G401.6 (cell line): ENCODE data around the gene GLA.

Experiments
- FAIRE-seq: peaks from 2 replicates; lab custom pipeline; 2012; peaks lifted over from hg19 to GRCh38; lab: Jason Lieb, UNC

Gene GLA

DNA sequence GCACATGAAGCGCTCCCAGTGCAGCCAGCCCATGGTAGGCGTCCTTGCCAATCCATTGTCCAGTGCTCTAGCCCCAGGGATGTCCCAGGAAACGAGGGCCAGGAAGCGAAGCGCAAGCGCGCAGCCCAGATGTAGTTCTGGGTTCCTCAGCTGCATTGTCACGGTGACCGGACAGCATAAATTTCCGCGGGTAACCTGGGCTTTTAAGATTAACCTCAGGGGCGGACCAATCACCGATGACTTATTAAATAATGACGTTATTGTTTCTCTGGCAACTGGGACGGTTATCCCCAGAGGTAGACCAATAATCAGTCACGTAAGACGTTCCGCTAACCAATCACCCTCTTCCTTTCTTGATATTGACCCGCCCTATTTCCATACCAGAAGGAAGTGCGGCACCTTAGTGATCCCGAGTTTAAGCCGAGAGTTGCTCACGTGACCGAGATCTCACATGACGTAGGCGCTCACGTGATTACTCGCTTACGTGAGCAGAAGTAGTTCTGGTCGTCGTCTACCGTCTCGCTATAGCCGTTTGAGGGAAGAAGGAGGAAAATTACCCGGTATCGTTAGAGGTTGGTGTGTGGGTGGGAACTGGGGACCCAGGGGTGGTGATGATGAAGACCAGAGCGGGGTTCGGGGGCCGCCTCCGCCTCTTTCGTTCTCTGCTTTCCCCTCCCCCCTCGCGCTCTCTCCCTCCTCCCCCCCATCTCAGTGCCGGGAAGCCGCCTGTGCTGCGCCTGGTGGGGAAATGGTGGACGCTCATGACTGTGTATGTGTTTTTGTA is at the start of gene GLA, which contains the start of gene HNRNPH2:
Gene GLA (minus strand): TSS at position 178 of the 784 bp plus-strand sequence. CDS start 22 bp downstream, at position 156.
Gene HNRNPH2 (plus strand): TSS at position 475 of the 784 bp plus-strand sequence. CDS start 3,767 bp downstream, outside the sequence.
- FAIRE-seq = peak; percentile 100

DNA sequence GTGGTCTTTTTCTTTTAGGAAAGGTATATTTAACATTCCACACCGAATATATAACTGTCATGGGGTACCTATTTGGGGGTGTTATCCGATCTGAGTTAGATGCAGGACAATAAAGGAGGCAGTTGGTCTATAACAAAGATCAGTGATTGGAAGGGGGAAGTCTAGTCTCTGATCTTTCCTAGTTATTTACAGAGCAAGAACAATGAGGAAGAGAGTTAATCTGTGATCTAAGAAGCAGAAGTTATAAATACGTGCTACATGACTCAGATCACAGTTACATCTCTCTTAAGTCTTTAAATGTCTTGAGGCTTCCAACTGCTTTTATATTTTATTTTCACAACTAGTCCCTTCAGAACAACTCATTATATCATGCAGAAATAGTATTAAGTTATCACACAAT is 44.3 kb upstream of the GLA start:
- no peak for FAIRE-seq

DNA sequence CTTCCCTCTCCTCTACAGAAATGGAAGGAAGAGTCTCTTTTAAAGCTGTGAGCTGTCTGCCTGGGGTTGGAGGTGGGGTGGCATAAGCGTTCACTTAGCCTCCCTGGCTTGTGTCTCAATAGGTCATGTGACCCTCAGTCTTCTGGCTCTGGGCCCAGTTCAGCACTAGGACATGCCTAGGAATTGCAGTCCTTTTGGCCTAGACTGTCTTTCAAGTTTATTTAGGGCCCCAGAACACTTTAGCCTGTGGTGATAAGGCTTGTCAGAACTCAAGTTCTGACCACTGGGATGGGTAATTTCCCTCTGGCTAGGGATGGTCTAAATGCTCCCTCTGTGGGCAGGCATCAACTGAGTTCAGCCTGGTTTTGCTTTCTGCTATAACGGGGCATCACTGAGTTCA is 43.2 kb upstream of the GLA start:
- no peak for FAIRE-seq

DNA sequence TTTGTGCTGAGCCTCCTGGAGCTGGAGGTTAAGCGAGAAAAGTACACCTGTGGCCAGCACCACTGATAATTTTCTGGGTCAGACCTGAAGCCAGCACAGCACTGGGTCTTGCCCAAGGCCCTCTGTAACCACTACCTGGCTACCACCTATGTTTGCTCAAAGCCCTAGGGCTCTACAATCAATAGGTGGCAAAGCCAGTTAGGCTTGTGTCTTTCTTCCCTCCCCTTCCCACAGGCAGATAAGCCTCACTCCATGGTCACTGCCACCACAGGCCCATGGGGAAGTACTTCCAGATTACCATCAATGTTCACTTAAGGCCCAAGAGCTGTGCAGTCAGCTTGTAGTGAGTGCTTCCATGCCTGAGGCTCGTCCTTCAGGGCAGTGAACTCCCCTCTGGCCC is 42.4 kb upstream of the GLA start:
- FAIRE-seq = no peak

DNA sequence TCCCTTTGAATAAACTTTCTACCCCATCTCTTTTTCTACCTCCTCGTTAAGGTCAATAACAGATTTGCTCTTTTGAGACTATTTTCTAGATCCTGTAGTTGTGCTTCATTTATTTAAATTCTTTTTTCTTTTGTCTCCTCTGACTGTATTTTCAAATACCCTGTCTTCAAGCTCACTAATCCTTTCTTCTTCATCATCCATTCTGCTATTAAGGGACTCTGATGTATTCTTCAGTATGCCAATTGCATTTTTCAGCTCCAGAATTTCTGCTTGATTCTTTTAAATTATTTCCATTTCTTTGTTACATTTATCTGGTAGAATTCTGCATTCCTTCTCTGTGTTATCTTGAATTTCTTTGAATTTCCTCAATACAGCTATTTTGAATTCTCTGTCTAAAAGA is 41.6 kb upstream of the GLA start:
- FAIRE-seq = no peak

DNA sequence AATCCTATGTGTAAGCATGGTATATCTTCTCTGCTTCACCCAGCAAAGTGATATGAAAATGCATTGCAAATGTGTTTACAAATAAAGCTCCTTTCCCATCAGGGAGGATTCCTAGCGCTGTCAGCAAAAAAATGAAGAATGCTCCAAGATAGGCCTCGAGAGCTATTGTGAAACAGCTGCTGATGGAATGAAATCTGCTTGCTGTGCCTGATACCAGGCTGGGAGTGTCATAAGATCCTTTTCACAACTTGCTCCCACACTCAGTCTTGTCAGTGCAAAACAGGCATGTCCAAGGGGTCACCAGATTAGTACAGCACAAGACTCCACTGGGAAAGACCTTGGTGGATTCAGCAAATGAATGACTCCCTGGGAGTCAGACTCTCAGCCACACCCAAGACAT is 34.4 kb upstream of the GLA start:
- no peak for FAIRE-seq

DNA sequence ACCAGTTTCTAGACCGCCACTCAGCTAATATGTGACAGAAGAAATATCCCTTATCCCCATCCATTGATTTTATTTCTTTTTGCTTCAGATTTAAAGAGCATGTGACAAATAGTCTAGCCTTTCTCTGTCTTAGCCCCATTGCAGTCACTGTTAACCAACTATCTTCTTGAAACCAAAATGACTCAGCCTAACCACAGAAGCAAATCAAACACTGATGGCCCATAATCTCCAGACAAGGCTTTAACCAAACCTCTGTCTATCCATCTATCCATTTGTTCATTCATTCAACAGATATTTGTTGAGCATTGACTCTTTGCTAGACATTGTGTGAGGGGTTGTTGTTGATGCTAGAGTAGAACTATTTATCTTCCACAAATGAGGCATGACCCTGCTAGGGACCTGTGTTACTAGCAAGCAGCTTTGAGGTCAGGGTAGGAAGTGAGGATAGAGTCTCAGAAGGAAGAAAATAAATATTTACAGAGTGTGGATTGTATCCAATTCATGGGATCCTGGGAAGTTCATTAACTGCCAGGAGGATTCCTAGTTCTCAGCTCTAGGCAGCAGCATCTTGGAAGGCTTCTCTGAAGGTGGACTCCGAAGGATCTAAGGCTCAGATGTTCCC is 22.8 kb upstream of the GLA start:
- FAIRE-seq = no peak

DNA sequence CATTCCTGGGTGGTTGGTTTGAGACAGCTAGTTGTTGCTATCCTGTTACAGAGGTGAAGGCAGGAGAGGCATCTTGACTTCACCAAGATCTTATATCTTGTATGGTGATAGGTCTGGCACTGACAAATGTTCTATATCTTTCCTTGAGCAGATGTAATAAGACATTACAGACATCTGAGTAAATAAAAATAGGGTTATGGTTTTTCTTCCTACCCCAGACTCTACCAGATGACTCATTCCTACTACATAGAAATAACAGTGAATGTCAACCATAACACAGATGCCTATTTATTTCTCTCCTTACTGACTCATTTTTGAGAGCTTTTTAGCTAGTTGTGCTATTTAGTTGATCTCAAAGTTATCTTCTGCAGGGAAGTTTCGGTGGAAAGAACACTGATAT is 22.2 kb upstream of the GLA start:
- FAIRE-seq = no peak

DNA sequence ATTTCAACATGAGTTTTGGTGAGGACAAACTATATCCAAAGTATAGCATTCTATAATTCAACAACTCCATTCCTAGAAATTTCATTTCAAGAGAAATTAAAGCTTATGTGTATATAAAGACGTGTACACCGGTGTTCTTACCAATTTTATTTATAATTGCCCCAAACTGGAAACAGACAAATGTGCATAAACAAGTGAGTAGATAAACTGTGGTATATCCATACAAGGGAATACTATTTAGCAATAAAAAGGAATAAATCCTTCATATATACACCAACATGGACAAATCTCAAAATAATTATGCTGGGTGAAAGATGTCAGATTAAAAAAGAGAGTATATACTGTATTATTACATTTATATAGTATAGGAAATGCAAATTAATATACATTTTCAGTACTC is 20.2 kb upstream of the GLA start:
- FAIRE-seq = no peak

DNA sequence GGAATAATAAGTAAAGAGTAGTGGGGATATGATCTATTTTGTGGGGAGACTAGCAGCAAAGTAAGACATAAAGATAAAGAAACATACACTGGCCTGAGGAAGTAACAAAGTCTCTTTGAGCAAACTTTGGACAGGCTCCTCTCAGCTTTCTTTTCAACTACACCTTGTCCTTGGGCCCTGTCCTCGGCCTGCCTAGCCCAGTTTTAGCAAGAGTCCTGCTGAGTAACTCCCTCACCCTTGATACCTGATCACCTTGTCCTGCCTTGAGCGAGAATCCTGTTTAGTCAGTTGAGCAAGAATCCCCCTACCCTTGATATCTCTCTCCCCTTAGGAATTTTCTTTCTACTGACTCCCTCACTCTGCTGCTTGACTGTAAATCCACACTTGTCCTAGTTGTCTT is 11.8 kb upstream of the GLA start:
- no peak for FAIRE-seq

DNA sequence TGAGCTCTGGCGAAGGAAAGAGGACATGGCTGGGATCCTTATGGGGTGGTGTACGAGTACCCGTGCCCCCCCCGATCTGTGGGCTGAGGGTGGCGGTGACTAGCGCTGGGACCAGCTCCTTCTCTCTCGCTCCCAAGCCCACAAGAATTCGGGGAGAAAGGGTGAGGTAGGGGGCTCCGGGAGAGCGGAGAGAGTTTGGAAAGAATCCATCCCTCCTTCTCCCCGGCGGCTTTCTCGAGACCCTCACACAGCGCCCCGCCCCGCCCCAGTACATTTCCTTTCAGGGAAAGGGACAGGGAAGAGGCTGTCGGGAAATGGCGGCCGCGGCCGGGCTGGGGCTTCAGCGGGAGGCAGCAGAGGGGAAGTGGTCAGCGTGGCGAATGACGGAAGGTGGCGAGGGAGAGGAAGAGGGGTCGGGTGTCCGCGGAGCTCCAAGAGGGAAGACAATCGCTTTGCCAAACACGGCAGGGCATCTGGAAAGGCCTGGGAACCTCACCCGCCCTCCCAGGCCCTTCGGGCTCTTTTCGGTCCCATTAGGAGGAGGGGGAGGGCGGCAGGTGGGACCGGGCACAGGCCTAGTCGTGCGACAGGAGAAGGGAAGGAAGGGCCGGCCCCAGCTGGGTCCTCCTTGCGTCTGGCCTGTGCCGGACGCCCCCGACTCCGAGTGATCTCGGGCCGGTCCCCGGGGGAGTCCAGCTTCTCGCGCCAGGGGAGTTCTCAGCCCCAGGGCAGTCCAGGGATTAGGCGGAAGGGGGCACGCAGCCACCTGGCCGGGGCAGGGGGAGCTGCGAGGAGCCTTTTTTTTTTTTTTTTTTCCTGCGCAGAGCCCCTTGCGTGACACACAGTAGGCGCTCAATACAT is 10.5 kb upstream of the GLA start:
- no peak for FAIRE-seq

DNA sequence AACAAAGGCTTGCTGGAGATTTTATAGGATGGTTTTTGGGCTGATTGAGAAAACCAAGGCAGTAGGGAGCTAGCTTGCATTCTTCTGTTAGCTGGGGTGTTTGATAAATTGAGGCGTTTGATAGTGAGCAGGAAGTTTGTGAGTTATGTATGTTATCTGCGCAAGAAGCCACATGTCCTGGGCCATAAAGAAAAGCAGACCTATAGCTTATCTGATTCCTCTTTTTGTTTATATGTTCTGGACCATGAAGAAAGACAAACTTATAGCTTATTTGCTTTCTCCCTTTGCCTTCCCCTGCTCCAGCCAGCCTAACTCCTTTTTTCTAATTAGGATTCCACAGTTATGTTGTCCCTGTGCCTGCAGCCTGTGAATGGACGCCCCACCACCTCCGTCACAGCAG is 9.5 kb upstream of the GLA start:
- no peak for FAIRE-seq

DNA sequence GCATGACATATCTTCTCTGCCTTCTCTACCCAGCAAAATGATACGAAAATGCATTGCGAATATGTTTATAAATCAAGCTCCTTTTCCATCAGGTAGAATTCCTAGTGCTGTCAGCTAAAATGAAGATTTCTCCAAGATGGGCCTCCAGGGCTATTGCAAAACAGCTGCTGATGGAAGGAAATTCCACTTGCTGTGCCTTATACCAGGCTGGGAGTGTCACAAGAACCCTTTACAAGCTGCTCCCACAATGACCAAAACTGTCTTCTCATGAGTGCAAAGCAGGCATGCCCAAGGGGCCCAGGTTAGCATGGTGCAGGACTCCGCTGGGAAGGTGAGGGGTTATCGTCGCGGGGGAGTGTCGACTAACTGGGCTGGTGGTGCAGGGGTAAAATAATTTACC is 9.0 kb upstream of the GLA start:
- FAIRE-seq = no peak

DNA sequence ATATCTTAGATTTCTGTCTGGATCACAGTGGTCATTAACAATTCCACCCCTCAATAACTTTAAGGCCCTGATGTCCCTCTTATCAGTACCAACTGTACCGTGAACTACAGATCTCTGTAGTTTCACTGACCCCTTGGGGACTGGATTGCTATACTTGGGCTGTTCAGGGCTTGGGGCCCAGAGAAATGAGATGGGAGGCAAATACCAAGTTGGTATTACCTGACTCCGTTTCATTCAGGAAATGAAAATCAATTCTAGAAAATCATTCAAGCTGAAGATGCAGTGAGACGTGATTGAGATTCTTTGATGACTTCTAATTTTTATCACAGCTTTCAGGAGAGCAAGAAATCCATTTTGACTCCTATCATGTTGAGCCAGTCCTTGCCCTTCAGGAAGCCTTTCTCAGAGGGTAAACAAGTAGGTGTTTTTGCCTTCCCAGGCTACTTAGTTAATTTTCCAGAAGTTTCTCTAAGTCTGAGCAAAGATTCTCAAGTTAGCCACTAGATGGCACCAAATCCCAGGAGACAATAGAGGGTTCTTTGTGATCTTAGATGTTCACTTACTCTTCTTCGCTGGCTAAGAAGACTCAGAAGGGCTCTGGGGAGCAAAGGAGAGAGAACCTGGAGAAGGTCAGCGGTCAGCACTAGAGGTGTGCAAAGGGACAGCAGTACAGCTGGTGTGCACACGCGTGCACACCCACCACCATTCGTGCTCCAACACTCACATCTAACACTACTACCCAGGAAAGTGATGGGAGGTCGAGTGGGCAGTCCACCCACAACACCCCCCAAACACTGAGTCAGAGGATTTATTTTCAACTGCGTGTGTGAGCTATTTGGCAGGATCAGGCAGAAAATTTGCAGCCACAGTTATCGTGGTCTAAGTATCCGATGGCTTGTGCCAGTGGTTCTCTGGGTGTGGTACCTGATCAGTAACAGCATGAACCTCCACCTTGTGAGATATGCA is 7.7 kb upstream of the GLA start:
- peak; percentile 58 for FAIRE-seq

DNA sequence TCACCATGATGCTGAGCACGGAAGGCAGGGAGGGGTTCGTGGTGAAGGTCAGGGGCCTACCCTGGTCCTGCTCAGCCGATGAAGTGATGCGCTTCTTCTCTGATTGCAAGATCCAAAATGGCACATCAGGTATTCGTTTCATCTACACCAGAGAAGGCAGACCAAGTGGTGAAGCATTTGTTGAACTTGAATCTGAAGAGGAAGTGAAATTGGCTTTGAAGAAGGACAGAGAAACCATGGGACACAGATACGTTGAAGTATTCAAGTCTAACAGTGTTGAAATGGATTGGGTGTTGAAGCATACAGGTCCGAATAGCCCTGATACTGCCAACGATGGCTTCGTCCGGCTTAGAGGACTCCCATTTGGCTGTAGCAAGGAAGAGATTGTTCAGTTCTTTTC is 4.3 kb upstream of the GLA start:
- no peak for FAIRE-seq

DNA sequence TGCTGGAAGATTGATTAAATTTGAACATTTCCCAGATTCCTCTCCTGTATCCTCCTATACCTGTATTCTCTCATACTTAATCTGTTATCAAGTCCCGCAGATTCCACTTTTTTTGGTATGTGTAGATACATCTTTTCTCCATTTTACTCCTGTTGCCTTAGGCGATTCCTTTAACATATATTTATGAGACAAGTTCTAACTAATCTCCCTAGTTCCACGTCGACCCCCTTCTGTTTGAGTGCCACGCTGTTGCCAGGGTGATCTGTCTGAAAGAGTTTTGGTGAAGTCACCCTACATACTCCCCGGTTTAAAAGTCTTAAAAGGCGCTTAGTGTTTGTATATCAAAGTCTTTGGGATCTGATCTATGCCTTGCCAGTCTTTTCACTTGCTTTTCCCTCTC is 2.7 kb upstream of the GLA start:
- FAIRE-seq = no peak

DNA sequence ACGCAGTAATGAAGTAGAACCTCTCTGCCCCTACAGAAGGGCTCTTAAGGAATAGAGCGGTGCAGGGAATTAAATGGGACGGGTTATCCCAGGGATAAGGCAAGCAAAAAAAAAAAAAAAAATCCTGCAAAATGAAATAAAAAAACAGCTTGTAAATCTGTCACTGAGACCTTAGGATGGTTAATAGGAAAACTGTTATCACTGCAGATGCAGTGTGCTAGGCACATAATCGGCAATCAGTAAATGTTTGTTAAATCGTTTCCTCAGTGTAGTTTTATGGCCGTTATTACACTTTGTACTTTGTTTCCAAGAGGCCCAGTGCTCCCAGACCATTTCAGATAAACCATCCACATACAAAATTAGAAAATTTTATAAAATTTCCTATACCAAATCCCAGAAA is 1.3 kb upstream of the GLA start:
- no peak for FAIRE-seq

DNA sequence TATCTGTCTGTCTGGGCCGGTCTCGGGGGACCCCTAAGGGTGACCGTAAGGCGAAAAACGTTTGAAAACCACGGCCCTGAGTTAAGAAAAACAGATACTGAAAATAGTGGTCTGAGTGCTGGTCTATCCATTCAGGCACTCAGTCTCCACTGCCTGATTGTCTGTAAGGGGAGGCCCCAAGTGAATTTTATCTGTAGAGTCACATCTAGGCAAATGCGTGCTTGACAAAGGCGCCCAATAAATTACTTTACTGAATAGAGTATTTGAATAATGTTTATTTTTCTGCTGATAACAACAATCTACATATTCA is 762 bp upstream of the GLA start:
- no peak for FAIRE-seq

DNA sequence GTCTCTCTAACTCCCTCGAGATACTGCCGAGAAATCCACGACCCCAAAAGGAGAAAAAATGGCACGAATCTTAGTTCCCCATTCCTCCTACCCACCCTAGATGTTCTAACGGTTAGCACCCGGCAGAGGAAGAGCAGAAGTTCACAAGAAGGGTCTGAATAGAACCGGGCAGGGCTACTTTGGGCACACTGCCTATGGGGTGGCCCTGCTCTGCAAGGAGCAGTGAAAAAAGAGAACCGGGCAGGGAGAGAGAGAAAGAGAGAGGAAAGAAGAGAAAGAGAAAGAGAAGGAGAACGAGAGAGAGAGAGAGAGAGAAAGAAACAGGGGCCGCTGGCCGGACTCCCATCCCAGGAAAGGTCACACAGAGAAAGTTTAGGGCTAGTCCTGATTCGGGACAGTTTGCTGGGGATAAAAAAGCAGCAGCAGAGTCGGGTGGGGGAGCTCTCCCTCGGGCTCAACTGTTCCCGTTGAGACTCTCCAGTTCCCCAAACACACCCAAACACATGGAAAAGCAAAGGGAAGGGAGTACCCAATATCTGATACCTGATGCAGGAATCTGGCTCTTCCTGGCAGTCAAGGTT is 468 bp downstream of the GLA start:
- no peak for FAIRE-seq

DNA sequence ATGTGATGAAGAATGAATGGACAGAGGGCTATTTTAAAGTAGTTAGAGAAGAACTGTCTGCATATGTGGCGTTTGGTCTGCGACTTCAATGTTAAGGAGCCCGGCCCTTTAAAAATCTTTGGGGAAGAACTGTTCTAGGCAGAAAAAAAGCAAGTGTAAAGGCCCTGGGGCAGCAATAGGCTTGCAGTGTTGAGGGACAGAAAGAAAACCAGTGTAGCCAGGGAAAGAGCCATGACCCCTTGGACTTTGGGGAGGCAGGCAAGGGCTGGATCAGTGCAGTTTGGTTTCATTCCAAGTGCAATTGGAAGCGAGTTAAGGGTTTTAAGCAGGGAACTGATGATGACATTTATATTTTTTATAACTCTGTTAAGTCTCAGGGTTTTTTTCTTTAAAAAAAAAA is 7.9 kb downstream of the GLA start:
- no peak for FAIRE-seq

DNA sequence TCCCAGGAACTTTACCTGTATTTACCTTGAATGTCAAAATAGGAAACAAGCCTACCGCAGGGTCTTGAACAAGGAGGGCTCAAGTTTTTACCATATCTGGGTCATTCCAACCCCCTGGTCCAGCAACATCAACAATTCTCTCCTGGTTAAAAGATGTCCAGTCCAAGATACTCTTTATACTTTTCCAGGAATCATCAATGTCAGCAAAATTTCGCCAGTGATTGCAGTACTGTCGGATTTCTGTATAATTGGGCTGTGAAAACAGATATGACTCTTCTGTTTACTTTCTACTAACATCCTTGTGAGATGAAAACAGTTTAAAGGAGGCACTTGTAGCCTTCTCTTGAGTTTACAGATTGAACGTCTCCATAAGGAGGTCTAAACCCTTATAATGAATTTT is 9.0 kb downstream of the GLA start:
- no peak for FAIRE-seq

DNA sequence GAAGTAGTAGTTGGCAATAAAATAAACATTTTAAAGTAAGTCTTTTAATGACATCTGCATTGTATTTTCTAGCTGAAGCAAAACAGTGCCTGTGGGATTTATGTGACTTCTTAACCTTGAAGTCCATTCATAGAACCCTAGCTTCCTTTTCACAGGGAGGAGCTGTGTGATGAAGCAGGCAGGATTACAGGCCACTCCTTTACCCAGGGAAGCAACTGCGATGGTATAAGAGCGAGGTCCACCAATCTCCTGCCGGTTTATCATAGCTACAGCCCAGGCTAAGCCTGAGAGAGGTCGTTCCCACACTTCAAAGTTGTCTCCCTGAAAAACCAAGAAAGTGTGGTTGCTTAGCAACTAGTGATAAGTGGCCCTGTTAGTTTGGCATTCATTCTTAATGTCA is 9.9 kb downstream of the GLA start:
- peak; percentile 87 for FAIRE-seq
